Activated T-helper 17 cell treated with anti-CD3 and anti-CD28 coated beads, Interleukin-2, amount 50 U/mL, for 72 hours (primary cell): ENCODE data around the gene TP53TG5. TPM values are rescaled to one million over a fixed set of nuclear protein-coding genes. Genes with fewer than 3 reads are reported as not detected.

ENCODE experiments used
- total RNA-seq, 2 donors: library from RNA; stranded (reverse); gene quantifications; one replicate each; pipeline ENCODE4 v1.2.3, GENCODE V29; 2022

Gene TP53TG5
- total RNA-seq, 2 donors from 2014 or later: 0.11 to 0.50 TPM

Other genes with a start within 250 kb of the TP53TG5 start
- not detected for gene PI3, start 203.4 kb downstream of the TP53TG5 start, total RNA-seq
- not detected for gene SEMG1, start 171.3 kb downstream of the TP53TG5 start, total RNA-seq
- gene SEMG2, start 157.0 kb downstream of the TP53TG5 start, total RNA-seq: not detected
- gene SLPI, start 123.8 kb downstream of the TP53TG5 start, total RNA-seq: not detected
- gene RBPJL, start 71.5 kb downstream of the TP53TG5 start, total RNA-seq: not detected
- under 1 TPM; 0.11 to 0.66 TPM for gene MATN4, start 70.0 kb downstream of the TP53TG5 start, total RNA-seq
- 10 to 100 TPM; 21.6 to 62.6 TPM for gene SDC4, start 29.9 kb downstream of the TP53TG5 start, total RNA-seq
- 10 to 100 TPM; 29.9 to 32.9 TPM for gene SYS1, start 15.2 kb downstream of the TP53TG5 start, total RNA-seq
- 10 to 100 TPM in 1 of 2 donors, 1 to 10 TPM in 1; 4.6 to 12.5 TPM for gene DBNDD2, start 30.0 kb upstream of the TP53TG5 start, total RNA-seq
- gene PIGT, start 37.8 kb upstream of the TP53TG5 start, total RNA-seq: 10 to 100 TPM; 34.4 to 67.9 TPM
- gene WFDC2, start 91.4 kb upstream of the TP53TG5 start, total RNA-seq: 1 to 10 TPM in 1 of 2 donors, not detected in 1; 3.5 TPM
- not detected for gene SPINT3, start 137.3 kb upstream of the TP53TG5 start, total RNA-seq
- gene WFDC6, start 161.2 kb upstream of the TP53TG5 start, total RNA-seq: not detected
- gene EPPIN, start 169.1 kb upstream of the TP53TG5 start, total RNA-seq: not detected
- gene WFDC8, start 201.0 kb upstream of the TP53TG5 start, total RNA-seq: not detected